Astrocyte (in vitro differentiated cells and primary cell): ENCODE measurements around the gene LGALS3BP. TPM values are rescaled to one million over a fixed set of nuclear protein-coding genes. Genes with fewer than 3 reads are reported as not detected.

Experiments used
- DNase-seq: peaks from one replicate; pipeline ENCODE4 v3.0.0-alpha.2; 2010; ENCODE audit warnings: low read depth
- FAIRE-seq: peaks from 2 replicates; lab custom pipeline; 2011; peaks lifted over from hg19 to GRCh38; lab: Jason Lieb, UNC
- H2AFZ ChIP-seq: 2 replicates; pipeline ENCODE4 v1.6.0; 2012; ENCODE audit warnings: low read depth, low read length, inconsistent platforms
- H3K27ac ChIP-seq: 2 replicates; pipeline ENCODE4 v1.5.1; 2011; ENCODE audit warnings: low read depth, low read length, inconsistent platforms
- H3K27me3 ChIP-seq: 2 replicates; pipeline ENCODE4 v1.6.0; 2011; ENCODE audit warnings: low read length, inconsistent platforms; ENCODE audit not compliant: insufficient read depth
- H3K36me3 ChIP-seq: 2 replicates; pipeline ENCODE4 v1.5.1; 2011; ENCODE audit warnings: low read length, inconsistent platforms; ENCODE audit not compliant: insufficient read depth
- H3K4me1 ChIP-seq: 2 replicates; pipeline ENCODE4 v1.5.1; 2011; ENCODE audit warnings: low read length, inconsistent platforms; ENCODE audit not compliant: insufficient read depth
- H3K4me2 ChIP-seq: 2 replicates; pipeline ENCODE4 v1.6.0; 2012; ENCODE audit warnings: low read length, inconsistent platforms
- H3K4me3 ChIP-seq: 2 replicates; pipeline ENCODE4 v1.5.1; 2011; ENCODE audit warnings: low read depth, mild to moderate bottlenecking, low read length, inconsistent platforms; ENCODE audit not compliant: insufficient read depth
- H3K79me2 ChIP-seq: 2 replicates; pipeline ENCODE4 v1.6.0; 2012; ENCODE audit warnings: mild to moderate bottlenecking, low read length, inconsistent platforms; ENCODE audit not compliant: insufficient read depth
- H3K9ac ChIP-seq: 2 replicates; pipeline ENCODE4 v1.6.0; 2012; ENCODE audit warnings: mild to moderate bottlenecking, low read length, inconsistent platforms
- H3K9me3 ChIP-seq: 2 replicates; pipeline ENCODE4 v1.5.1; 2012; ENCODE audit warnings: low read depth, mild to moderate bottlenecking, low read length, inconsistent platforms; ENCODE audit not compliant: insufficient read depth
- H4K20me1 ChIP-seq: 2 replicates; pipeline ENCODE4 v1.6.0; 2012; ENCODE audit warnings: low read length, inconsistent platforms; ENCODE audit not compliant: insufficient read depth
- H3K27ac Mint-ChIP-seq: one replicate; pipeline ENCODE4 v1.8.0; 2021; ENCODE audit warnings: mild to moderate bottlenecking, mixed read lengths; ENCODE audit not compliant: unreplicated experiment
- H3K27me3 Mint-ChIP-seq: one replicate; pipeline ENCODE4 v1.8.0; 2021; ENCODE audit warnings: low read depth, mixed read lengths; ENCODE audit not compliant: unreplicated experiment
- H3K36me3 Mint-ChIP-seq: one replicate; pipeline ENCODE4 v1.8.0; 2021; ENCODE audit warnings: low read depth, mixed read lengths; ENCODE audit not compliant: unreplicated experiment
- H3K4me1 Mint-ChIP-seq: one replicate; pipeline ENCODE4 v1.8.0; 2021; ENCODE audit warnings: low read depth, mixed read lengths; ENCODE audit not compliant: unreplicated experiment
- H3K4me3 Mint-ChIP-seq: one replicate; pipeline ENCODE4 v1.8.0; 2021; ENCODE audit warnings: mild to moderate bottlenecking, moderate library complexity, mixed read lengths; ENCODE audit not compliant: unreplicated experiment
- H3K9me3 Mint-ChIP-seq: one replicate; pipeline ENCODE4 v1.8.0; 2021; ENCODE audit warnings: mild to moderate bottlenecking, mixed read lengths; ENCODE audit not compliant: unreplicated experiment
- CTCF ChIP-seq: IDR thresholded peaks from 2 replicates; pipeline ENCODE4 v1.5.1; 2011; ENCODE audit warnings: low read depth, mild to moderate bottlenecking, inconsistent platforms, low read length, moderate library complexity; ENCODE audit not compliant: insufficient read depth
- EZH2 ChIP-seq: IDR thresholded peaks from 2 replicates; pipeline ENCODE4 v1.6.1; 2012; ENCODE audit warnings: mild to moderate bottlenecking, low read length, inconsistent platforms; ENCODE audit not compliant: insufficient read depth
- total RNA-seq: library from RNA; stranded (reverse); gene quantifications from 2 replicates; pipeline ENCODE4 v1.2.1, GENCODE V29; 2021

Gene LGALS3BP
- total RNA-seq, 1 donor from 2014 or later: 495 TPM

GRCh38 chr17:79009397-79010303, 29.9 kb upstream of the LGALS3BP start, which contains the start of gene CANT1:
TSS of gene CANT1 (minus strand) at chr17:79009764. CDS start at chr17:78997622, 12,142 bp downstream.
- TF ChIP-seq EZH2: no peak
- TF ChIP-seq CTCF: no peak
- H3K9me3 ChIP-seq: no peaks in the 10 kb centered on the region
- H3K27me3 Mint-ChIP-seq: peaks cover 6% of the 10 kb centered on the region
- H4K20me1 ChIP-seq: peaks cover 45% of the 10 kb centered on the region
- FAIRE-seq: no peak
- H3K4me2 ChIP-seq: peak within 1 kb of the TSS; percentile 95
- peak within 1 kb of the TSS; percentile 96 for H3K4me3 ChIP-seq
- H3K27me3 ChIP-seq: no peaks in the 10 kb centered on the region
- H2AFZ ChIP-seq: peak within 1 kb of the TSS; percentile 98
- DNase-seq: peak; percentile 58
- H3K27ac ChIP-seq: peak within 1 kb of the TSS; percentile 75
- H3K9ac ChIP-seq: peak within 1 kb of the TSS; percentile 99
- H3K4me1 Mint-ChIP-seq: peaks cover 17% of the 10 kb centered on the region
- H3K9me3 Mint-ChIP-seq: peaks cover 6% of the 10 kb centered on the region
- peaks cover 11% of the 10 kb centered on the region for H3K36me3 Mint-ChIP-seq
- H3K4me3 Mint-ChIP-seq: peak within 1 kb of the TSS; percentile 96
- H3K79me2 ChIP-seq: peaks cover 47% of the 10 kb centered on the region
- H3K4me1 ChIP-seq: peaks cover 27% of the 10 kb centered on the region
- H3K36me3 ChIP-seq: no peaks in the 10 kb centered on the region
- peak within 1 kb of the TSS; percentile 83 for H3K27ac Mint-ChIP-seq

- peaks cover 47% of the 10 kb centered on the region for H3K79me2 ChIP-seq
- no peaks in the 10 kb centered on the region for H3K27me3 ChIP-seq
- DNase-seq (no peak), FAIRE-seq (no peak)
- H3K27me3 Mint-ChIP-seq: peaks cover 6% of the 10 kb centered on the region
- peaks cover 48% of the 10 kb centered on the region for H4K20me1 ChIP-seq
- peak overlapping the region; percentile 95 for H3K4me2 ChIP-seq
- no peaks in the 10 kb centered on the region for H3K9me3 ChIP-seq
- H2AFZ ChIP-seq: peak overlapping the region; percentile 50
- TF ChIP-seq CTCF (no peak), EZH2 (no peak)
- H3K4me1 Mint-ChIP-seq: peaks cover 17% of the 10 kb centered on the region
- peaks cover 5% of the 10 kb centered on the region for H3K9me3 Mint-ChIP-seq
- no peaks in the 10 kb centered on the region for H3K36me3 ChIP-seq
- H3K4me3 Mint-ChIP-seq: peak overlapping the region; percentile 96
- peak overlapping the region; percentile 96 for H3K4me3 ChIP-seq
- H3K27ac Mint-ChIP-seq: peak overlapping the region; percentile 83
- peaks cover 27% of the 10 kb centered on the region for H3K4me1 ChIP-seq
- peaks cover 11% of the 10 kb centered on the region for H3K36me3 Mint-ChIP-seq
- H3K27ac ChIP-seq: peak overlapping the region; percentile 75
- H3K9ac ChIP-seq: peak overlapping the region; percentile 99
Observed at GRCh38 chr17:79008666-79009387, 29.1 kb upstream of the LGALS3BP start.
